ENCODE results near the gene SLC1A3. TPM values are rescaled to one million over a fixed set of nuclear protein-coding genes. Genes with fewer than 3 reads are reported as not detected.

The SLC1A3 gene
- total and polyA plus RNA-seq, 4 donors: 3.4 to 47.6 (median 28.2) TPM

DNA sequence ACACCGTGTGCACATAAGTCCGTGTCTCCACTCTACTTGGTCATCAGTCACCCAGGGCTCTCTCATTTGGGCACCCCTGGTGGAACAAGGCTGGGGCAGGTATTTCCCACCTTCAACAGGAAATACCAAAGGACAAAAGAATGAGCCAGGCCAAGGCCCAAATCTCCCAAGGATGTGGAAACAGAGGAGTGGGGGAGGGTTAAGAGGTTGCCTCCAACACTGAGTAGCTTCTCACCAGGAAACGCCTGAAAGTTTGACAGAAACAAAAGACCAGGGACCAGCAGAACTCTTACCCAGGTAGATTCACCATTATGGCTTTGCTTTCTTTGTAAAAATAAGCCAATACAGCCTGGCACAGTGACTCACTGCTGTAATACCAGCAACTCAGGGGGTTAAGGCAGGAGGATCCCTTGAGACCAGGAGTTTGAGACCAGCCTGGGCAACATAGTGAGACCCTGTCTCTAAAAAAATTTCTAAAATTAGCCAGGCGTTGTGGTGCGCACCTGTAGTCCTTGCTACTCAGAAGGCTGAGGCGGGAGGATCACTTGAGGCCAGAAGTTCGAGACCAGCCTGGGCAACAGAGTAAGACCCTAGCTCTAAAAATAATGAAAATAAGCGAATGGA, 12.7 kb downstream of the SLC1A3 start:
- 87 to 89% methylated on average over 8 of the region's 8 CpGs for WGBS, 2 donors
- ATAC-seq (ENCODE audit: insufficient read depth, low FRiP score): no peak
- Histone ChIP-seq H3K36me3 (ENCODE audit: control insufficient read depth in 4 of 4, insufficient read depth in 4 of 4, low read length in 4 of 4) (peaks cover 0 to 3% (median 0%) of the 10 kb centered on the region in 4 donors), H3K27ac (ENCODE audit: low read depth in 1 of 2, low read length in 1 of 2) (no peak overlapping the region), H3K4me3 (no peak overlapping the region), H3K4me1 (ENCODE audit: control insufficient read depth in 5 of 5, insufficient read depth in 5 of 5, low read length in 5 of 5) (peaks cover 0 to 8% (median 5%) of the 10 kb centered on the region in 5 donors), H3K27me3 (ENCODE audit: control insufficient read depth in 3 of 3, insufficient read depth in 3 of 3, low read length in 2 of 3) (no peaks in the 10 kb centered on the region), H3K9me3 (ENCODE audit: control insufficient read depth in 4 of 4, insufficient read depth in 3 of 4, low read length in 3 of 4) (no peaks in the 10 kb centered on the region), H3K9ac (ENCODE audit: insufficient read depth in 1 of 2, low read length in 2 of 2) (no peak overlapping the region)
- no peak for DNase-seq
- TF ChIP-seq, protein P1, sequence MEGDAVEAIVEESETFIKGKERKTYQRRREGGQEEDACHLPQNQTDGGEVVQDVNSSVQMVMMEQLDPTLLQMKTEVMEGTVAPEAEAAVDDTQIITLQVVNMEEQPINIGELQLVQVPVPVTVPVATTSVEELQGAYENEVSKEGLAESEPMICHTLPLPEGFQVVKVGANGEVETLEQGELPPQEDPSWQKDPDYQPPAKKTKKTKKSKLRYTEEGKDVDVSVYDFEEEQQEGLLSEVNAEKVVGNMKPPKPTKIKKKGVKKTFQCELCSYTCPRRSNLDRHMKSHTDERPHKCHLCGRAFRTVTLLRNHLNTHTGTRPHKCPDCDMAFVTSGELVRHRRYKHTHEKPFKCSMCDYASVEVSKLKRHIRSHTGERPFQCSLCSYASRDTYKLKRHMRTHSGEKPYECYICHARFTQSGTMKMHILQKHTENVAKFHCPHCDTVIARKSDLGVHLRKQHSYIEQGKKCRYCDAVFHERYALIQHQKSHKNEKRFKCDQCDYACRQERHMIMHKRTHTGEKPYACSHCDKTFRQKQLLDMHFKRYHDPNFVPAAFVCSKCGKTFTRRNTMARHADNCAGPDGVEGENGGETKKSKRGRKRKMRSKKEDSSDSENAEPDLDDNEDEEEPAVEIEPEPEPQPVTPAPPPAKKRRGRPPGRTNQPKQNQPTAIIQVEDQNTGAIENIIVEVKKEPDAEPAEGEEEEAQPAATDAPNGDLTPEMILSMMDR (IDR thresholded peaks at IDR 0.05; ENCODE audit: control extremely low read depth, extremely low read depth): no peak

DNA sequence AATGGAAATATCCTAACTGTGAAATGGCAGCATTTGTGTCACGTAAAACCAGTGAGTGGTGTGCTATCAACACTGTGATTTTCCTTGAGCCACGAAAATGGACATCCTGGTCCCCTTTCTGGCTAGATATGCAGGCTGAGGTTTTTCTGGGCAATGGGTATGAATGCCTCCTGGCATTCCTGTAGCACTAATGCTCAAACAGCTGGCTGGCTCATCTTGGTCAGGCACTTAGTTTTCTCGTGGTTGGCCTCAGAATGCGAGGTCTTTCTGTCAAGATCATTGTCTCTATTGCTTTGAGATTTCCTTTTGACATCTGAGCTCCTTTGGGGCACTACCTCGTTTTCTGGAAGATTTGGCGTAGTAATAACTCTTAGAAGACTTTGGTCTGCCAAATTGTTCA, 15.6 kb downstream of the SLC1A3 start:
- WGBS, 2 donors: 82 to 86% methylated on average over 6 of the region's 6 CpGs
- Histone ChIP-seq H3K9me3 (ENCODE audit: control insufficient read depth in 4 of 4, insufficient read depth in 3 of 4, low read length in 3 of 4) (no peaks in the 10 kb centered on the region), H3K9ac (ENCODE audit: insufficient read depth in 1 of 2, low read length in 2 of 2) (no peak overlapping the region), H3K27ac (ENCODE audit: low read depth in 1 of 2, low read length in 1 of 2) (no peak overlapping the region), H3K4me3 (no peak overlapping the region), H3K36me3 (ENCODE audit: control insufficient read depth in 4 of 4, insufficient read depth in 4 of 4, low read length in 4 of 4) (peaks cover 0 to 3% (median 0%) of the 10 kb centered on the region in 4 donors), H3K27me3 (ENCODE audit: control insufficient read depth in 3 of 3, insufficient read depth in 3 of 3, low read length in 2 of 3) (no peaks in the 10 kb centered on the region), H3K4me1 (ENCODE audit: control insufficient read depth in 5 of 5, insufficient read depth in 5 of 5, low read length in 5 of 5) (peaks cover 0 to 12% (median 2%) of the 10 kb centered on the region in 5 donors)
- ATAC-seq (ENCODE audit: insufficient read depth, low FRiP score) (no peak), DNase-seq (no peak)
- TF ChIP-seq, protein P1 (IDR thresholded peaks at IDR 0.05; ENCODE audit: control extremely low read depth, extremely low read depth): no peak

DNA sequence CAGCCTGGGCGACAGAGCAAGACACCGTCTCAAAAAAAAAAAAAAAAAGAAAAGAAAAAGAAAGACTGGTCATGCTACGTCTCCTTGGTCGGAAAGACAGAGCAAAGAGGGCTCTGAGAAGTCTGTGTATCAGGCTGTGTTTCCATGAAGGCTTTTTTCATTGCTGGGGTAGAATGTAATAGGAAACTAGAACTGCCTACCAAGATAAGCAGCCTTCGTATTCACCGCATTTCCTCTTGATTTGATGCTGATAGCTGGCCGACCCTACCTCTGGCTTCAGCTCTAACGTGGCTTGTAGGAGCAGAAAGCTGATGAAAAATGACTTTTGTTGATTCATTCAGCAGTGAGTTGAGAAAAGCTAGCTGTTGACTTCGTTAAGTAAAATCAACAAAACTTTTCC, 17.4 kb downstream of the SLC1A3 start:
- H3K4me3 ChIP-seq: no peak overlapping the region
- H3K9ac ChIP-seq (ENCODE audit: insufficient read depth in 1 of 2, low read length in 2 of 2): no peak overlapping the region
- WGBS, 2 donors: 30 to 51% methylated on average over 9 of the region's 9 CpGs
- ATAC-seq (ENCODE audit: insufficient read depth, low FRiP score): no peak
- no peaks in the 10 kb centered on the region for H3K9me3 ChIP-seq (ENCODE audit: control insufficient read depth in 4 of 4, insufficient read depth in 3 of 4, low read length in 3 of 4)
- H3K36me3 ChIP-seq (ENCODE audit: control insufficient read depth in 4 of 4, insufficient read depth in 4 of 4, low read length in 4 of 4): peaks cover 0 to 3% (median 0%) of the 10 kb centered on the region in 4 donors
- DNase-seq: no peak
- peaks cover 0 to 17% (median 2%) of the 10 kb centered on the region in 5 donors for H3K4me1 ChIP-seq (ENCODE audit: control insufficient read depth in 5 of 5, insufficient read depth in 5 of 5, low read length in 5 of 5)
- no peak overlapping the region for H3K27ac ChIP-seq (ENCODE audit: low read depth in 1 of 2, low read length in 1 of 2)
- TF ChIP-seq, protein P1 (IDR thresholded peaks at IDR 0.05; ENCODE audit: control extremely low read depth, extremely low read depth): no peak
- no peaks in the 10 kb centered on the region for H3K27me3 ChIP-seq (ENCODE audit: control insufficient read depth in 3 of 3, insufficient read depth in 3 of 3, low read length in 2 of 3)
